HTERT RPE-1 (cell line): ENCODE measurements around the gene MCC.
"Not testable (repeated sequence)": the region's sequence is repeated elsewhere in the genome, so short reads cannot be mapped to it uniquely, and the experiment has no call there.

Experiments used
- in situ Hi-C: fragments of 300-500 bp; cut with MboI; formaldehyde crosslinking; loops from 4 replicates; pipeline ENCODE4 v1.14.3; 2020; ENCODE audit warnings: low sequenced_read_pairs

MCC gene

GRCh38 chr5:113091622-113092021 lies 396.6 kb downstream of the MCC start:
- in situ Hi-C loops = no loop called here

- in situ Hi-C loops = no loop called here
Observed at GRCh38 chr5:113090336-113091106, 397.7 kb downstream of the MCC start.

GRCh38 chr5:113089653-113090335 lies 398.5 kb downstream of the MCC start:
- in situ Hi-C loops = no loop called here

DNA sequence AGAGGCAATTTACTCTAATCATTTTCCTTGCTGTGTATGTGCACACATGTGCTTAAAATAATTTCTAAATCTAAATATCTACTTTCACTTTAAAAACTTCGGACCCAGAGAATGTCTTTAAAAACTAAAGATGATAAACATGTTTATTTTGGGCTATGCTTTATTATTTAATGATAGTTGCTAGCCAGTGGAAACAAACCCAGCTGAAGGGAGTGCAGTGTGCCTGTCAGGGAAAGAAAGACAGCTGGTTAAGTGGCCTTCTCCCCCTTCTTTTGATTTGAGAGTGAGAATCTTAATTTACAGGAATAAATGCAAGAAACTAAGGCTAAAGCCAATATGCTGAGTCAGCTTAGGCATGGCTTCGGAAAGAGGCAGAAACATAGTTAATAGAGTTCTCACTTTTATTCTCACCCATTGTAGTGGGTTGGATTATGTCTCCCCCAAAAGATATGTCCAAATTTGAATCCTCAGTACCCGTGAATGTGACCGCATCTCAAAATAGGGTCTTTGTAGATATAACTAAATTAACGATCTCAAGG lies 400.2 kb downstream of the MCC start:
- in situ Hi-C loops = no loop called here

GRCh38 chr5:113085880-113086409 lies 402.3 kb downstream of the MCC start:
- in situ Hi-C loops = no loop called here

GRCh38 chr5:113085084-113085414 lies 403.2 kb downstream of the MCC start:
- in situ Hi-C loops = no loop called here

DNA sequence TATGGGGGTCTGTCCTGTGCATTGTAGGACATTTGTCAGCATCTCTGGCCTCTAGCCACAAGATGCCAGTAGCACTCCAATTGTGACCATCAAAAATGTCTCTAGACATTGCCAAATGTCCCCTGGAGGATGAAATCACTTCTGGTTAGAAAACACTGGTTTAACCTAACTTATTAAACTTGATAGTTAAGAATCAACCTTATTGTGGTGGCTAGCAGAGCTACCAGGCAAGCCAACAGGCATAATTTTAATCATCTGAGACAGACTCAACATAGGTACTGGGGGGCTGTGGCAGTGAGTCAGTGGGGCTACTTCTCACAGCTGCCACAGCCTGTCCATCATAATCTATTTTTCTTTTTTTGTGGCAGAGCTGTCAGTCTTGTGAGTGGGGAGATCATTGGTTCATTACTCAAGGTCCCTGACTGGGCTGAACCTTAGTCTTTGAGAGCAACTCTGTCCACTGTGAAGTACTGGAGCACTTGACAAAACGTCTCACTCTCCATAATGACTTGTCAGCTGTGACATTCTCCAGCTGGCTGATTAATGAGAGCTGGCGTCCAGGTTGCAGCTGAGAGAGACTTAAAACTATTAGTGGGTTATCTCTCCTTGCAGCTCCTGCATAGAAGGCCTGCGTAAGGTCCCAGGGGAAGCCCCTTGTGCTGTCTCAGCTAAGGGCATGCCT lies 403.7 kb downstream of the MCC start:
- in situ Hi-C loops = no loop called here

- in situ Hi-C loops = no loop called here
Observed at GRCh38 chr5:113083481-113083880, 404.8 kb downstream of the MCC start.

GRCh38 chr5:113082547-113082905 lies 405.7 kb downstream of the MCC start:
- in situ Hi-C loops = no loop called here

DNA sequence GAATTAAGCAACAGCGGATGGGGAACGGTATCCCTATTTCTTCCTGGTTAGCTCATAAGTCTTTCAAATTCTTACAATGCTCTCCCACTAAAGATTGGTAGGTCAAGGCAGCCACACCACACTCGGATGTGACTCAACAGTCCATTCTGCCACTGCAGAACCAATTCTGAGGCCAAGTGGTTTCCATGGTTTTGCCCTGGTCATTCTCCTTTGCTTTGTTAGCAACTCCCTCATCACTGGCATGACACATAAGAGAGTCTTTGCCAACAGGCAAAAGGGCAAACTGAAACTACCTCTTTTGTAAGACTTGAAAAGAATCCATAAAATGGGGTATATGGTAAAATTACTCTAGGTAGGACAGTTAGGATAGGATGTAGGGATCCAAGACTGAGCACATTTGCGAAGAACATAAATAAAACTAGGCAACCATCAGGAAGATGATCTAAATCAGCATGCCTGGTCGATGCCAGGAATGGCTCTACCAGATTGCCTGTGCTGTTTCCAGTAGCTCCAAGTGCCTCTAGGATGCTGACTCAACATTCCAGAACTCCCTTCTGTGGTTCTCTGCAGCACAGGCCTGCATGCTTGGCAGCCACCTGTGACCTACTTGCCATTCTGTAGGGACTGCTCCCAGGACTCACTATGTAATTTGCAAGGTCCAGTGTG lies 406.2 kb downstream of the MCC start:
- in situ Hi-C loops = no loop called here

- in situ Hi-C loops = no loop called here
Observed at GRCh38 chr5:113081091-113081839, 407.0 kb downstream of the MCC start.

DNA sequence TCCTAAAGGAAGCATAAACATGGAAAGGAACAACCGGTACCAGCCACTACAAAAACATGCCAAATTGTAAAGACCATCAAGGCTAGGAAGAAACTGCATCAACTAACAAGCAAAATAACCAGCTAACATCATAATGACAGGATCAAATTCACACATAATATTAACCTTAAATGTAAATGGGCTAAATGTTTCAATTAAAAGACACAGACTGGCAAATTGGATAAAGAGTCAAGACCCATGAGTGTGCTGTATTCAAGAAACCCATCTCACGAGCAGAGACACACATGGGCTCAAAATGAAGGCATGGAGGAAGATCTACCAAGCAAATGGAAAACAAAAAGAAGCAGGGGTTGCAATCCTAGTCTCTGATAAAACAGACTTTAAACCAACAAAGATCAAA lies 411.6 kb downstream of the MCC start:
- in situ Hi-C loops = not testable (repeated sequence)

DNA sequence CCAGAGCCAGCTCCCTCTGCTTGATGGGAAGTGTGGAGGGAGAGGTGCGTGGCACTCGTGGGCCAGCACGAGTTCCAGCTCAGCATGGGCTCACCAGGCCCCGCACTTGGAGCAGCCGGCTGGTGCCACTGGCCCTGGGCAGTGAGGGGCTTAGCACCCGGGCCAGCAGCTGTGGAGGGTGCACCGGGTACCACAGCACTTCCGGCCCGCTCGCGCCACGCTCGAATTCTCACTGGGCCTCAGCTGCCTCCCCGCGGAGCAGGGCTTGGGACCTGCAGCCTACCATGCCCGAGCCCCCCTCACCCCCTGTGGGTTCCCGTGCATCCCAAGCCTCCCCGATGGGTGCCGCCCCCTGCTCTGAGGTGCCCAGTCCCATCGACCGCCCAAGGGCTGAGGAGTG lies 413.2 kb downstream of the MCC start:
- in situ Hi-C loops = no loop called here

DNA sequence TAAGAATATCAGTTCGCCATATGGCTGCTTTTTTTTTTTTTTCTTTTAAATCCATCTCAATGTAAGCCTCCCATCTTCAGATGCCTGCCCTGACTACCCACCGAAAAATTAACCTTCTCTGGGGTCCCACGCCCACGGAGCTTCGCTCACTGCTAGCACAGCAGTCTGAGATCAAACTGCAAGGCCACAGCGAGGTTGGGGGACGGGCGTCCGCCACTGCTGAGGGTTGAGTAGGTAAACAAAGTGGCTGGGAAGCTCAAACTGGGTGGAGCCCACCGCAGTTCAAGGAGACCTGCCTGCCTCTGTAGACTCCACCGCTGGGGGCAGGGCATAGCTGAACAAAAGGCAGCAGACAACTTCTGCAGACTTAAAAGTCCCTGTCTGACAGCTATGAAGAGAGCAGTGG lies 414.6 kb downstream of the MCC start:
- in situ Hi-C loops = not testable (repeated sequence)

GRCh38 chr5:113071401-113071800 lies 416.9 kb downstream of the MCC start:
- in situ Hi-C loops = no loop called here

DNA sequence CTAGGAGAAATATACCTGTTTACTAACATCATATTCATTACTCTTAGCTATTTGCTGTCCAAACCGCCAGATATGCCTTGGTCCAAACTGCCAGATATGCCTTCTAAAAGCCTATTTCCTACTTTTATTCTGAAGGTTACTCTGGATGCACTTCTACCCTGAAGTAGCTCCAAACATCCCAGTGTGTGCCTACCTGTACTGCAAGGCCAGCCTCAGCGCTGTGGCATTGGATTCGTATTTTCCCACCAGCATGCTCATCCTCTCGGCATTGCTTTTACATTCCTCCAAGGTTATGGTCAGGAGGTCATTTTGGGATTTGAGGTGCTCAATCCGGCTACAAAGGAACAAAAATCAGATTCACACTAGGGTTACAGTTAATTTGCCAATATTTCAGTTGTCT lies 417.4 kb downstream of the MCC start:
- in situ Hi-C loops = no loop called here

GRCh38 chr5:113068559-113068958 lies 419.7 kb downstream of the MCC start:
- in situ Hi-C loops = no loop called here

DNA sequence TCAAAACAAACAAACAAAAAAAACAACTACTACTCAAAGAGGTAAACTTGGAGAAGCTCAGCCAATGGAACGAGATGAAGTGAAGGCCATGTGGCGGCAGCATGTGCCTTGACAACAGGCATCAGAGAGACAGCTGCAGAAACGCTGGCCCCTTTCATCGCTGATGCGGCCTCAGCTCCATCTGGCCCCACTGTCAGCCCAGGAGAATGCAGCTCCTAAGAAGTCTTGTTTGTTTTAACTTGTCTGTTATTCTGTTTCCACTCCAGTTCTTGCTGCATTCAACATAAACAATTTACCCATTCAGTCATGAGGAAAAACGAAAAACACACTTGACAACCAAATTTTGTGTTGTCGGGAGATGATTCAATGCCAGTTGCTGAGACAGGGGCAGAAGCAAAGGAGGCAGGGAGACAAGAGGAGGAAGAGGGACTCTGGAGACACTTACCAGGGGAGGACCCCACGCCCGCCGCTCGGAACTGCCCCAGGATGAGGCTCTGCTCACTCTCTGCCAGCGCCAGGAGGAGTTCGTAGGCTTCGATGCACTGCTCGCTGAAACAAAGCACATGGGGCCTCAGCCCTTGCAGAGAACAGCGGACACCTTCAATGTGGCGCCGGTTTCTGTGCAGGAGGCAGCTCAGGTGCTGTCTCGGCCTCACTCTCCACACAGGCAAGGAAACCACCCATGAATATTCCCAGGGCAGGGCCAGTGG lies 420.5 kb downstream of the MCC start:
- in situ Hi-C loops = no loop called here

DNA sequence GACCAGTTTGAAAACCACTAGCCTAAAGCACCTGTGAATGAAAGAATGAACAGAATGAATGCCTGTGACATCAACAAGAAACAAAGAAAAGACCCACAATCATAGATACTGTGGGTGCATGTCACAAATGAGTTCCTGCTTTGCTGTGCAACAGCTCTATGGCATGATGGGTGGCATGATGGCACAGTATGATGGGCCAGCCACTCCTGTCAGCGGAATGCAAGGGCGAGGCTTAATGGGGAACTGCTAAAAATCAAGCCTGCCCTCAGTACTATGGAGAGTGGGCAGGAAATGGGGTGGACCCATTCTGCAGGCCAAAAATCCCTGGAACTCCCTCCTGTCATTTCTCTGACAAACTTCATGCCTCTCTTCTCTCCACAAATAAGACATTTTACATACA lies 422.6 kb downstream of the MCC start:
- in situ Hi-C loops = no loop called here

GRCh38 chr5:113064806-113065205 lies 423.4 kb downstream of the MCC start:
- in situ Hi-C loops = no loop called here
